HG03280 (cell line): ENCODE results near the gene DMRT1.
A peak's percentile ranks its signal among the peaks of the same experiment; 100 is the strongest.

Source experiments
- ATAC-seq: cut with Tn5 transposase; IDR thresholded peaks from one replicate; pipeline ENCODE4 v1.9.1; 2021; ENCODE audit warnings: mild to moderate bottlenecking, moderate library complexity; ENCODE audit not compliant: unreplicated experiment

Gene DMRT1

GRCh38 chr9:841371-842209, at the start of gene DMRT1:
Gene DMRT1, plus strand, starts transcription at chr9:841697. Its CDS starts 142 bp downstream, at chr9:841839.
- ATAC-seq = no peak

GRCh38 chr9:792331-793260, 48.9 kb upstream of the DMRT1 start:
- no peak for ATAC-seq

DNA sequence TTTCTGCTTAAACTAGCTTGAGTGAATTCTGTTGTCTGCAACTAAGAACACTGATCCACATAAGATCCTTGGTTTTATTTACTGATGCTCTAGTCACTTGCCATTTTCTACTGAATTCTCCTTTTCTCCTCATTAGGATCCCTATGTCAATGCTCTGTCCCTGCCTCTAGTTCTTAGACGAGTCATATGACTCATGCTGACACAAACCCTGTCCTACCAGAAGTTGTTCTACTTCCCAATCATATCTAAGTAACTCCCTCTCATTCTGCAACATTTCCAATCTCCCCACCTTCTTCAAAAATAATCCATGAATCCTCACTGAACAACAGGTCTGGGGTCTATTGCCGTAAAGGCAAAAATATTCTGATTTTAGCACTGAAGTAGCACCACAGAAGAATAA, 47.1 kb upstream of the DMRT1 start:
- no peak for ATAC-seq

- ATAC-seq = no peak
These were observed 45.6 kb upstream of the DMRT1 start for GRCh38 chr9:795869-796268.

DNA sequence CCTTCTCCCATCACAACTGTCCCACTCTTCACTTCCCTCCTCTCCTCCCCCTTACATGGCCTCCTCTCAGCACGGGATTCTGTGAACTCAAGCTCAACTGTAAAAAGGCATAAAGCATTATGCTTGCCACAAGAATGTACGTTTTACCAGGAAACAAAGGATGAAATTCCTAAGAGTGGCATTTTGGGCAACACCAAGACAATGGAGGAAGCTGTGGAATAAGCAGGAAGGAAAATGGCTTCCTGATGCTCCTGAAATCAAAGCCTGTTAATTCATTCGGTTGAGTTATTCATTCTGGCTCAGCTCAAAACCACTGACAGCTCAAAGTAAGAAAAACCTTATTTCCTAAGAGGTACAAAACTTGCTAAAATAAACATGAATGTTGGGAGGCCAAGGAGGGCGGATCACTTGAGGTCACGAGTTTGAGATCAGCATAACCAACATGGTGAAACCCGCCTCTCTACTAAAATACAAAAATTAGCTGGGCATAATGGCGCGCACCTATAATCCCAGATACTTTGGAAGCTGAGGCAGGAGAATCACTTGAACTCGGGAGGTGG, 40.8 kb upstream of the DMRT1 start:
- ATAC-seq = no peak

DNA sequence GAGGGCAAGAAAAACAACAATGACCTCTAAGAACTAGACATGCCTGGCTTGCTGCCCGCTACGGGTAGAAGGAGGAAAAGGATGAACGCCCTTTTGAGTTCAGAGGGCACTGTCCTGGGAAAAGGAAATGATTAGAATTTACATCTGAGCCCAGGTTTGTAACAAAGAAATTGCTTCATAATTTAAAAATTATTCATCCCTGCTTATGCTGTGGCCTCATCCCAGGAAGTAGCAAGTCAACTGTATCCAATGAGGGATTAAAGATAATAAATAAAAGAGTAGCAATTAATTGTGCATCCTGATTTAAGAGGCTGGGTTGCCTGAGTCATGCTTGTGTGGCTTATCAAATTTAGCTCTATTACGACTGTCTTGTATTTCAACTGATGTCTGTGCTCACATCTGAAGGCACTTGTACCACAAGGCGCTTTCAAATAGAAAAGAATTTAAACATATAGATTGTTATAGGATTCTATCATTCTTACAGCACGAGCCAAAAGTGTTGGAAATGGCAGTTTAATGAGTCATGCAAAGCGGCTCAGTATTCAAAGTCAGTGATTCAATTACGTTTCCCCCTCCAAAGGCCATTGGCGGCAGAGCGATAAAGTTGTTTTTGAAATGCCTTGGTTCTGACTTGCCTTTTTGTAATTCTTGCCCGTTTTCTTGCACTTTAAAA, 40.0 kb upstream of the DMRT1 start:
- ATAC-seq = no peak

GRCh38 chr9:804026-804425, 37.5 kb upstream of the DMRT1 start:
- no peak for ATAC-seq

GRCh38 chr9:805151-805550, 36.3 kb upstream of the DMRT1 start:
- no peak for ATAC-seq

- ATAC-seq = peak; percentile 48
These were observed 35.0 kb upstream of the DMRT1 start for GRCh38 chr9:806285-807156.

DNA sequence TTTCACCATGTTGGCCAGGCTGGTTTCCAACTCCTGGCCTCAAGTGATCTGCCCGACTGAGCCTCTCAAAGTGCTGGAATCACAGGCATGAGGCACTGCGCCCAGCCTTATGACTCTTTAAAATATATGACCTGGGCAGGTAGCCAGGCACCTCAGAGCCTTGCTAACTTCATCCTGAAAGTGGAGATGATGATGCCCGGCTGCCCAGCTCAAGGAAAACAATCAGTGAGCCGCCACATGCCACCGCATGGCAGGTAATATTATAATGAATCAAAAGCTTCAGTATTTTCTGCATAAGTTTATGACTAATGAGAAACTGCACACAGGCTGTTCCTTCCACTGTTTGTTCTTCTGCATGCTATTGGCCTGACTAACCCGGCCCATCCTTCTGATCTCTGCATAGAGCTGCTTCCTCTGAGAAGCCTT, 30.4 kb upstream of the DMRT1 start:
- ATAC-seq = no peak

- no peak for ATAC-seq
These were observed 22.5 kb upstream of the DMRT1 start for GRCh38 chr9:818958-819357.

- no peak for ATAC-seq
These were observed 14.8 kb upstream of the DMRT1 start for GRCh38 chr9:826500-827280.

GRCh38 chr9:840343-840742, 1.2 kb upstream of the DMRT1 start:
- ATAC-seq = no peak

- no peak for ATAC-seq
These were observed 1.3 kb downstream of the DMRT1 start for GRCh38 chr9:842635-843426.

DNA sequence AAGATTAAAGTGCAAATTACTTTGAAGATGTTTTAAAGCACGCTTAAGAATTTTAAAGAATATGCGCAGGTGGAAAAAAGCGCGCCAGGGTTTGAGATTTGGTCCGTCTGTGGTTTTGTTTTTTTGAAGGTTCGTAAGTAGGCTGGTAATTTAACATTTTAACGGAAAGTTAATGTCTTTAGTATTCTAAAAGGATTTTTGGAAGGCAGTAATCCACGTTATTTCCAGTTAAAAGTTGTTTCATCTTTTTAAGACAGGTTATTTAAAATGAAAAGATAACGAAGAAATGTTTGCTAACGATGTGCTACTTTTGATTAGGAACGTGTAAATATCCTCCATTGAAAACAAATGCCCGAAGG, 1.9 kb downstream of the DMRT1 start:
- no peak for ATAC-seq

DNA sequence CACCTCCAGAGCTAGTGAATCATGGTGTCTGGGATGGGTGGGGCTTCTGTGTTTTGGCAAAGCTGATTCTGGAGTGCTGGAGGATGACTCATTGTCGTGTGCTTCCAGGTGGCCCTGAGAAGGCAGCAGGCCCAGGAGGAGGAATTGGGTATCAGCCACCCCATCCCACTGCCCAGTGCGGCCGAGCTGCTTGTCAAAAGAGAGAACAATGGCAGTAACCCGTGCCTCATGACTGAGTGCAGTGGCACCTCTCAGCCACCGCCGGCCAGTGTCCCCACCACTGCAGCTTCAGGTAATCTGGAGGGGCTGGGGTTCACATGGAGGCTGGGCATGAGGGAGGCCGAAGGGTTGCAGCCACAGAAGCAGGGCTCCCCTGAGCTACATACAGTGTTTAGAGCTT, 5.4 kb downstream of the DMRT1 start:
- ATAC-seq = no peak

GRCh38 chr9:847505-847904, 6.0 kb downstream of the DMRT1 start:
- ATAC-seq = no peak

- ATAC-seq = no peak
These were observed 7.9 kb downstream of the DMRT1 start for GRCh38 chr9:849431-849830.

- no peak for ATAC-seq
These were observed 11.0 kb downstream of the DMRT1 start for GRCh38 chr9:852539-852938.
